Nephron (organoid): Measurements from ENCODE around the gene MPL.

Experiments
- H3K27ac Mint-ChIP-seq, 3 experiments: 2 replicates each; pipeline ENCODE4 v1.8.0; 2020; ENCODE audit warnings: mixed read lengths in 3 of 3, mild to moderate bottlenecking in 2 of 3, moderate library complexity in 1 of 3
- H3K27me3 Mint-ChIP-seq: 2 replicates; pipeline ENCODE4 v1.8.0; 2021; ENCODE audit warnings: low read depth, mild to moderate bottlenecking, moderate library complexity, mixed read lengths
- H3K36me3 Mint-ChIP-seq: 2 replicates; pipeline ENCODE4 v1.8.0; 2020; ENCODE audit warnings: low read depth, mixed read lengths
- H3K4me1 Mint-ChIP-seq: 2 replicates; pipeline ENCODE4 v1.8.0; 2020; ENCODE audit warnings: mixed read lengths
- H3K4me3 Mint-ChIP-seq, 3 experiments: 2 replicates each; pipeline ENCODE4 v1.8.0; 2020; ENCODE audit warnings: mild to moderate bottlenecking in 3 of 3, mixed read lengths in 3 of 3, moderate library complexity in 2 of 3
- H3K9me3 Mint-ChIP-seq: 2 replicates; pipeline ENCODE4 v1.8.0; 2020; ENCODE audit warnings: mixed read lengths
- CTCF ChIP-seq, 3 experiments: fragments of 200-600 bp; sonication (generic); IDR thresholded peaks; one replicate each; pipeline ENCODE4 v1.5.0; 2021; ENCODE audit warnings: antibody characterized with exemption in 3 of 3; ENCODE audit not compliant: unreplicated experiment in 3 of 3

MPL gene

GRCh38 chr1:43402089-43402865 is 64.7 kb downstream of the MPL start:
- Mint-ChIP-seq H3K4me3 (no peak overlapping the region), H3K4me1 (peaks cover 10% of the 10 kb centered on the region), H3K27me3 (peaks cover 3% of the 10 kb centered on the region), H3K36me3 (peaks cover 47% of the 10 kb centered on the region), H3K9me3 (no peaks in the 10 kb centered on the region), H3K27ac (peak overlapping the region in 1 of 3 experiments; percentile 47)
- no peak for TF ChIP-seq CTCF (IDR thresholded peaks at IDR 0.05; ENCODE audit: unreplicated experiment in 3 of 3)
